Raji (cell line): Measurements from ENCODE around the gene TCERG1L.

Experiments
- POLR2A ChIP-seq: IDR thresholded peaks from 2 replicates; pipeline ENCODE4 v1.6.1; 2011; ENCODE audit warnings: low read depth, low read length, control low read depth; ENCODE audit not compliant: insufficient read depth

TCERG1L gene

GRCh38 chr10:131172433-131172832 is 139.1 kb downstream of the TCERG1L start:
- no peak for TF ChIP-seq POLR2A

DNA sequence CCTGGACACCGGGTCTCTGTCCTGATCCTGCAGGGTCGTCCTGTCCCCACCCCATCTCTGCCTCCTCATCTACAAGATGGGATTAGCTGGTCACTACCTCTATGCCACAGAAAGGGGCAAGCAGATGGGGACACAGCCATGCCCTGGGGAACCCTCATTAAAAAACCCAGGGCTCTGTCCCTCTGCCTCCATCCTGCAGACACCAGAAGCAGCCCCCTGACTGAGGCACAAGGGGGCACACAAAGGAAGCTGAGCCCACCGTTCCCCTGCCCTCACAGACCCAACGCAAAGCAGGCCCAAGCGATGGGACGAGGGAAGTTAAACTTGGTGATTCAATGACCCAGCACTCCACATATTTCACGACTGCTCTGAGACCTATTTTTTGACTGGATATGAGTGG is 142.4 kb downstream of the TCERG1L start:
- TF ChIP-seq POLR2A: no peak

- no peak for TF ChIP-seq POLR2A
Measured at GRCh38 chr10:131168238-131168875, 143.2 kb downstream of the TCERG1L start.

DNA sequence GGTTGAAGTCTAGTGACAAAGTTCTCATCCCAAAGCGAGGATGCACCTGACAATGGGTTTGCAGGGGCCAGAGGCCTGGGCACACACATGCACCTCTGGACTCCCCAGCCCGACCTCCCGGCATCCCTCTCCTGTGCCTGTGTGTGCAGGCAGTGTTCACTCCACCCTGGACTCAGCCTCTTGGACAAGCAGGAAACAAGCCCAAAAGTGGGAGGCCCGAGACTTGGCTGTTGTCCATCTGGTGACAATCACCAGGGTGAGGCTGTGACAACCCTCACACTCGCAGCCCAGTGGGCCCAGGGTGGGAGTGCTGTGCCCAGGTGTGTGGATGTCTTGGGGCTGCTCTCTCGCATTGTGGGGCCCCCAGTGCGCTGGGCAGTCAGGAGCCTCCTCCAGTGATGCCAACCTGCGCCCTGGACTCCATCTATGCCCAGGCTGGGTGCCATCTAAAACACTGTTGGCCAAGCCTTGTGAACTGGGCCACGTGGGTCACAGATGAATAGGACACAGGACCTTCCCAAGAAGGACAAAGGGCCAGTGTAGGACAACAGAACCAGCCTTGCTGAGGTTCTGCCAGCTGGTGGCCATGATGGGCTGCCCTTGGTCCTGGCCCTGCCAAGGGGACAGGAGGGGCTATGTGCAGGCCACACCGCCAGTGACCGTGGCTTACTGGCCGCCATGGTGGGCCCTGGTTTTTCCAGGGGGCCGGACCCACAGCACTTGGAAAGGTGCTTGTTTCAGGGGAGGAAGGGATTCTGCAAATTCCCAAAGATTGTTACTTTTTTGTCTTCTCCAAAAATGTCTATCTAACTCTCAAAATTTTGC is 144.3 kb downstream of the TCERG1L start:
- TF ChIP-seq POLR2A: no peak

DNA sequence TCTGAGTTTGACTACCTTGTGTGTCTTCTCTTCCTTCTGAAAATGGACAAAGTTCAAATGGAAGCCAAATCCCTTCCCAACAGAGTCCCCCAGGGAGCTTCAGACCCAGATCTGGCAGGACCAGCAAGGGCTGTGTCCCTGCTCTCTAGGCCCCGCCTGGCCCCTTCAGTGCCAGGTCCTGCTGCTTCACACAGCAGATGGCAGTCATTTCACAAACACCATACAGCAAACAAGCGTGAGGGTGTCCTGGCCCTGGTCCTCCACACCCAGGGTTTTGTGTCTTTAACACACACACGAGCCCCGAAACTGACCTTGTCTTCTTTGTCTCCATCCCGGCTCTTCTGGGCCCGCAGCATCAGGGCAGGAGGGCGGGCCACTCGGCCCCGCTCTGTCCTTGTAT is 145.0 kb downstream of the TCERG1L start:
- no peak for TF ChIP-seq POLR2A

- no peak for TF ChIP-seq POLR2A
Measured at GRCh38 chr10:131165092-131165491, 146.4 kb downstream of the TCERG1L start.

- no peak for TF ChIP-seq POLR2A
Measured at GRCh38 chr10:131162866-131163843, 148.4 kb downstream of the TCERG1L start.

GRCh38 chr10:131162211-131162610 is 149.3 kb downstream of the TCERG1L start:
- TF ChIP-seq POLR2A: no peak

DNA sequence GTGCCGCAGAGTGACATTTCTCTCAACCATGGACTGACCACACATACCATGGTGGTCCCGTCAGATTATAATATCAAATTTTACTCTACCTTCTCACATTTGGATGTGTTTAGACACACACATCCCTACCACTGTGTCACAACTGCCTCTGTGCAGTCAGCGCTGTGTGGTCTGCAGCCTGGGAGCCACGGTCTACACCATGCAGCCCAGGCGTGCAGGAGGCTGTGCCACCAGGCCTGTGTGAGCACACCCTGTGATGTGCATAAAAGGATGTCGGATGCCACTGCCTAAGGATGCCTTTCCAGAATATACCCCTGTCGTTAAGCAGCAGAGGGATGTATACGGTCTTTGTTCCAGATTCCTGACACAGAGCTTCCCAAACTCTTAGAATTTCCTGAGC is 150.4 kb downstream of the TCERG1L start:
- no peak for TF ChIP-seq POLR2A

DNA sequence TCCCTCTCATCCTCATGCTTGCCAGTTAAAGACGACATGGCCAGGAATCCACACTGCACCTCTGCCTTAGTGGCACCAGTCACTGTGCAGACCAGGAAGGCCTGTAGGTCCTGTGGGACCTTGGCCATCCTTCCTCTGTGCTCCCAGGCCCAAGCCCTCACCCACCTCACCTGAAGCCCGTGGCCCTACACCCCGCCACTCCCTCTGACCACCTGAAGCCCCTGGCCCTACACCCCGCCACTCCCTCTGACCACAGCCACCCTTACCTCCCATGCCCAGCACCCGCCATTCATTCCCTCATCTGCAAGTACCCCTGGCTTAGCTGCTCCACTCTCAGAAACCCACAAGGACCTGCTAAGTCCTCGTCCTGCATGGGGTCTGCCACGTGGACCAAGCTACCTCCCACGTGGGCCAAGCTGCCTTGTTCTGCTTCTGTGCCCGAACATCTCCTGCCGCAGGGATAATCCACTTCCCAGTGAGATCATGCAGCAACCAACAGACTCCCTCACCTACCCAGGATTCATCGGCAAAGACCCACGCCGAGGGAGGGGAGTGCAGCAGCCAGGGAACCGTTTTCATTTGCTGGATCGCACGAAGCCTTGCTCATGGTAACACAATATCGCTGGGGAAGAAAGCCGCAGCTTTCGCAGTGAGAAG is 151.2 kb downstream of the TCERG1L start:
- no peak for TF ChIP-seq POLR2A

DNA sequence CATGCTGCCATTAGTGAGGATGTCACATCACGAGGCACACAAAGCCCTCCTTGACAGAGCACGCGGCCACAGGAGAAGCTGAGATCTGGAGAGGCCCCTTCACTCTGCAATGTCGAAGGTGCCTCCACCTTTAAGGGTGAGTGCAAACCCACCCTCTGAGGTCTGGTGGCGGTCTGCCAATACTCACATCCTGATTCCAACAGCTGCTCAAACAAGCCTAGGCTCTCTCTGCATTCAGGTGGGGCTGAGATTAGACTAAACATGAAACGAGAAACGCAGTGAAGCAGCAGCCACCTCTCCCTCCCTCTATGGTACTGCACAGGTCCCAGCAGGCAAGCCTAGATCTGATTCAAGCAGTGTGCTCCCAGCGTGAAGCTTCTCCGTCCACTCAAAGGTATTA is 151.8 kb downstream of the TCERG1L start:
- TF ChIP-seq POLR2A: no peak

DNA sequence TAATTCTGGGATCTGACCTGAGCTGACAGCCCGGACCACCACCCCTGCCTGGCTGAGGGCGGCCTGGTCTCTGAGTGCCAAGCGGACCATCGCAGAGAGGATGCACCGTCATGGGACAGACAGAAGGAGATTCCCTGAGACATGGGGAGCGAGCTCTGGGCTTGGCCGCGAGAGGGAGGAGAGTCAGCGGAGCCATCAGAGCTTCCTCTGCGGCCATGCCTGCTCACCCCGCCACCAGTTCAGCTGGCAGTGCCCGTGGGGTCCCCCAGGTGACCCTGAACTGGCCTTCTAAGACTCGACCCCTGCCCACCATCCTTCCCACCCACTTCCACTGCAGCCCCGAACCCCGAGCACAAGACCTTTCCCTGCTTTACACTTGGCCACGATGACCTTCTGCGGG is 152.8 kb downstream of the TCERG1L start:
- TF ChIP-seq POLR2A: no peak

- no peak for TF ChIP-seq POLR2A
Measured at GRCh38 chr10:131157899-131158298, 153.6 kb downstream of the TCERG1L start.

DNA sequence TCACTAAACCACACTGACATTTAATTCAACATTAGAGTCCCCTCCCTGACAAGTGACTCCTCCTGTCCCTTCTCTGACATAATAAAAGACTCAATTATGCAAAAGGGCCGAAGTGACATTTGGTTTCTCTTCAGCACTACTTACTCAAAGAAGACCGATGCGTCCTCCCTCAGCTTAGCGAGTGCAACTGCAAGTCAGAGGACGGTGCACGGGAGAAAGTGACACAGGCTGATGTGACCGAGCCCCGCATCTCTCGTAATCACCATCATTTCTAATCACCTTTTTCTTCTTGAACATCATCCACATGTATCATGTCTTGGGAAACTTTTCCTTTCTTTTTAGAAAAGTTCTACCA is 155.7 kb downstream of the TCERG1L start:
- no peak for TF ChIP-seq POLR2A
